Measurements from ENCODE around the gene RNF223.
A peak's percentile ranks its signal among the peaks of the same experiment; 100 is the strongest.
"Not testable (repeated sequence)": the region's sequence is repeated elsewhere in the genome, so short reads cannot be mapped to it uniquely, and the experiment has no call there.

Gene RNF223

GRCh38 chr1:1069056-1069710, 4.9 kb downstream of the RNF223 start:
- peak overlapping the region in 8 of 11 experiments; percentile 25 to 66 (median 58); a peak in 15 of 22 replicates for H3K9ac ChIP-seq
- peaks cover 21 to 71% (median 58%) of the 10 kb centered on the region in 10 experiments for H3K4me1 ChIP-seq
- peaks cover 0 to 47% (median 34%) of the 10 kb centered on the region in 11 experiments; a peak in 19 of 22 replicates for H4K20me1 ChIP-seq
- no peaks in the 10 kb centered on the region for H3K36me3 ChIP-seq
- no peak for TF ChIP-seq Cebpa-rat (IDR thresholded peaks at IDR 0.05)
- peaks cover 18 to 45% (median 34%) of the 10 kb centered on the region in 11 experiments; a peak in 20 of 22 replicates for H3K27me3 ChIP-seq
- peak overlapping the region; percentile 57 to 76 (median 64) for H3K4me3 ChIP-seq
- H3K9me3 ChIP-seq (replicated peaks in 1 of 11): no peaks in the 10 kb centered on the region
- peak overlapping the region; percentile 89 to 99 (median 98) for H3K4me2 ChIP-seq
- peak overlapping the region in 4 of 11 experiments; percentile 11 to 48 (median 31); a peak in 5 of 22 replicates for H3K27ac ChIP-seq

GRCh38 chr1:1068517-1069055, 5.5 kb downstream of the RNF223 start:
- Histone ChIP-seq H3K36me3 (no peaks in the 10 kb centered on the region), H3K4me2 (peak overlapping the region; percentile 87 to 99 (median 94)), H3K9ac (peak overlapping the region in 6 of 11 experiments; percentile 9 to 56 (median 35); a peak in 8 of 22 replicates), H3K27ac (no peak overlapping the region), H4K20me1 (peaks cover 0 to 53% (median 40%) of the 10 kb centered on the region in 11 experiments; a peak in 19 of 22 replicates), H3K9me3 (replicated peaks in 1 of 11) (no peaks in the 10 kb centered on the region), H3K27me3 (peaks cover 16 to 46% (median 31%) of the 10 kb centered on the region in 11 experiments; a peak in 19 of 22 replicates), H3K4me3 (peak overlapping the region; percentile 57 to 76 (median 64)), H3K4me1 (peaks cover 26 to 77% (median 63%) of the 10 kb centered on the region in 10 experiments)
- TF ChIP-seq Cebpa-rat (IDR thresholded peaks at IDR 0.05): no peak

GRCh38 chr1:1067860-1068516, 6.1 kb downstream of the RNF223 start:
- Histone ChIP-seq H3K4me1 (peaks cover 32 to 83% (median 69%) of the 10 kb centered on the region in 10 experiments), H3K9ac (peak overlapping the region in 6 of 11 experiments; percentile 9 to 56 (median 35); a peak in 7 of 22 replicates), H3K4me2 (peak overlapping the region; percentile 87 to 99 (median 94)), H4K20me1 (peaks cover 0 to 59% (median 46%) of the 10 kb centered on the region in 11 experiments; a peak in 19 of 22 replicates), H3K27ac (no peak overlapping the region), H3K9me3 (replicated peaks in 1 of 11) (no peaks in the 10 kb centered on the region), H3K27me3 (peaks cover 20 to 52% (median 37%) of the 10 kb centered on the region in 11 experiments), H3K36me3 (no peaks in the 10 kb centered on the region), H3K4me3 (peak overlapping the region; percentile 57 to 76 (median 64))
- TF ChIP-seq Cebpa-rat (IDR thresholded peaks at IDR 0.05): no peak

GRCh38 chr1:1067284-1067859, 6.7 kb downstream of the RNF223 start:
- H3K4me1 ChIP-seq: peaks cover 38 to 87% (median 76%) of the 10 kb centered on the region in 10 experiments
- H3K27ac ChIP-seq: no peak overlapping the region
- TF ChIP-seq Cebpa-rat (IDR thresholded peaks at IDR 0.05): no peak
- H3K9ac ChIP-seq: no peak overlapping the region
- H3K9me3 ChIP-seq (replicated peaks in 1 of 11): no peaks in the 10 kb centered on the region
- peaks cover 0 to 63% (median 49%) of the 10 kb centered on the region in 11 experiments; a peak in 19 of 22 replicates for H4K20me1 ChIP-seq
- no peaks in the 10 kb centered on the region for H3K36me3 ChIP-seq
- peak overlapping the region in 1 of 10 experiments; percentile 71; a peak in 1 of 20 replicates for H3K4me3 ChIP-seq
- peaks cover 26 to 58% (median 43%) of the 10 kb centered on the region in 11 experiments for H3K27me3 ChIP-seq
- H3K4me2 ChIP-seq: peak overlapping the region in 10 of 11 experiments; percentile 87 to 99 (median 94); a peak in 17 of 22 replicates

- Histone ChIP-seq H3K27me3 (peaks cover 31 to 63% (median 49%) of the 10 kb centered on the region in 11 experiments), H3K4me2 (peak overlapping the region in 10 of 11 experiments; percentile 11 to 99 (median 93); a peak in 14 of 22 replicates), H3K36me3 (no peaks in the 10 kb centered on the region), H3K4me1 (peaks cover 41 to 87% (median 81%) of the 10 kb centered on the region in 10 experiments), H3K4me3 (no peak overlapping the region), H3K27ac (no peak overlapping the region), H3K9ac (no peak overlapping the region), H4K20me1 (peaks cover 0 to 65% (median 50%) of the 10 kb centered on the region in 11 experiments; a peak in 19 of 22 replicates), H3K9me3 (replicated peaks in 1 of 11) (no peaks in the 10 kb centered on the region)
- no peak for TF ChIP-seq Cebpa-rat (IDR thresholded peaks at IDR 0.05)
These were observed 7.5 kb downstream of the RNF223 start for GRCh38 chr1:1066403-1067283.

- H3K27me3 ChIP-seq: peaks cover 38 to 70% (median 56%) of the 10 kb centered on the region in 11 experiments
- H3K4me2 ChIP-seq: peak overlapping the region in 7 of 11 experiments; percentile 24 to 93 (median 45); a peak in 11 of 22 replicates
- not testable (repeated sequence) for H3K9me3 ChIP-seq (replicated peaks in 1 of 11)
These were observed 8.2 kb downstream of the RNF223 start for GRCh38 chr1:1065940-1066304.

GRCh38 chr1:1065265-1065939, 8.7 kb downstream of the RNF223 start:
- Histone ChIP-seq H3K4me2 (peak overlapping the region in 9 of 11 experiments; percentile 24 to 93 (median 44); a peak in 14 of 22 replicates), H3K4me3 (no peak overlapping the region)

More at GRCh38 chr1:1065940-1066304, 8.2 kb downstream of the RNF223 start:
- Histone ChIP-seq H4K20me1 (peaks cover 0 to 72% (median 52%) of the 10 kb centered on the region in 11 experiments; a peak in 19 of 22 replicates), H3K4me1 (peaks cover 40 to 86% (median 80%) of the 10 kb centered on the region in 10 experiments)
- H3K4me3 ChIP-seq, H3K9ac ChIP-seq, H3K36me3 ChIP-seq, H3K27ac ChIP-seq: not testable (repeated sequence)

More at GRCh38 chr1:1065265-1065939, 8.7 kb downstream of the RNF223 start:
- H4K20me1 ChIP-seq: peaks cover 0 to 77% (median 56%) of the 10 kb centered on the region in 11 experiments; a peak in 19 of 22 replicates
- no peak overlapping the region for H3K27ac ChIP-seq
- H3K4me1 ChIP-seq: peaks cover 37 to 85% (median 76%) of the 10 kb centered on the region in 10 experiments
- H3K9ac ChIP-seq: no peak overlapping the region
- H3K36me3 ChIP-seq: no peaks in the 10 kb centered on the region
- TF ChIP-seq Cebpa-rat (IDR thresholded peaks at IDR 0.05): no peak
- no peaks in the 10 kb centered on the region for H3K9me3 ChIP-seq (replicated peaks in 1 of 11)
- peaks cover 44 to 76% (median 61%) of the 10 kb centered on the region in 11 experiments for H3K27me3 ChIP-seq
